ENCODE measurements around the gene CD46.

Gene CD46

DNA sequence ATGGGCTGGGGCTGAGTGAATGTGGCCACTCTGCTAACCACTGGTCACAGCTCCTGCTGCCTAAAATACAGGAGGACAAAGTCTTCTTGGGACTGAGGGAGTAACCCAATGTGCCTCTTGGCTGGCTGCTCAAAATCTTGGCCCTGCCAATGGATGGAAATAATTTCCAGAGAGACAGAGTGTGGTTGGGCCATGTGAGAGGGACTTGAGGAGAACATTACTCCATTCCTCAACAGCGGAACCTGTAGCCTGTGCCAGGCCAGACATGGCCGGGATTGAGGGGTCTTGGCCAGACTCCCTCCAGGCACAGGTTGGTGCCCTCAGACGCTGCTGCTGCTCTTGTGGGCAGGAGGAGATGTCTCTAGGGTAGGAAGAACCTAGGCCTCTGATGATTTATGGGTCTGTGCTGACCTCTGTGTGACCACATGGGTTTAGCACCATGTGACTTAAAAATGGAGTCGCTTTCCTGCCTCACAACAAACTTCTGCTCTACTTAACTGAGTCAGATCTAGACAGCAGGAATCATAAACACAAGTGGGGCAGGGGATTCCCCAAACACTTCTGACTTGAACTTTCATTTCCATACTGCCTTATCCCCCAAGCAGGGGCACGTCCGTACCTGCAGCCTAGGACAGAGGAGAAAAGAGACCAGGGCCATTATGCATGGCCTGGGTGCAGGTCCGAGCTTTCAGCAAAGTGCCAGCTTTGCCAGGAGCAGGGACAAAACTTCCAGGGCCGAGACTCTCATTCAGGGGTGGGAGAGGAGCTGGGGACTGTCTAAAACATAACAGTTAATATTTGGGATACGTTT lies 79.9 kb downstream of the CD46 start:
- DNase-seq, result no peak

DNA sequence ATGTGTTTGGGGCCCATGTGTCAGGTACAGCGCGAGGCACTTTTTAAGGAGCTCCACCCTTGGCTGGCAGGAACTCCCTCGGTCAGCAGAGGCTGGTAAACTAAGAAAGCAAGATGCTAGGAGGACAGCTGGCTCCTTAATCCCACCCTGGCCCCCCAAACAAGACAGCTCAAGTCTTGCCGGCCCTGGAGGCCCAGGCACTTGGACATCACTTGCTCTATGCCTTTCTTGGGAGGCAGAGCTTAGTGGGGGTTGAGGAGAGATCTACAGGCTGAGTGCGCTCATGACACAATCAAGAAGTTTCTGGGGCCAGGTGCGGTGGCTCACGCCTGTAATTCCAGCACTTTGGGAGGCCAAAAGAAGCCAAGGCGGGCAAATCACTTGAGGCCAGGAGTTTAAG lies 80.9 kb downstream of the CD46 start:
- no peak for DNase-seq

DNA sequence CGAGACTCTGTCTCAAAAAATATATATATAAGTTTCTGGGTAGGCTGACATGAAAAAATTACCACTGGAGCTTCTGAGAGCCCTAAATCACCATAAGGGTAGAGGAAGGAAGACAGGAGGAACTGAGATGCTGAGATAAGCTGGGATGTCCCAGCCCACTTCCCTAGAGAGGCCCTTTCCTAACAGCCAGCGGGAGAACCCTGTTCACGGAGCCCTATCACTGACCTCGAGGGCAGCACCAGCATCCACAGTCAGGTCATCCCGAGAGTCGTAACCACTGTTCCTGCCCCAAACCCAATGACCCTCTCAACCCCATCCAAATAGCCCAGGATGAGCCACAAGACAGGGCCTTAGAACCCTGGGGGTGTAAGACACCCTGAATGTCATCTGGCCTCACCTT lies 81.5 kb downstream of the CD46 start:
- no peak for DNase-seq

GRCh38 chr1:207833956-207834660 lies 82.3 kb downstream of the CD46 start:
- DNase-seq, result no peak

GRCh38 chr1:207835958-207836357 lies 84.1 kb downstream of the CD46 start:
- no peak for DNase-seq

DNA sequence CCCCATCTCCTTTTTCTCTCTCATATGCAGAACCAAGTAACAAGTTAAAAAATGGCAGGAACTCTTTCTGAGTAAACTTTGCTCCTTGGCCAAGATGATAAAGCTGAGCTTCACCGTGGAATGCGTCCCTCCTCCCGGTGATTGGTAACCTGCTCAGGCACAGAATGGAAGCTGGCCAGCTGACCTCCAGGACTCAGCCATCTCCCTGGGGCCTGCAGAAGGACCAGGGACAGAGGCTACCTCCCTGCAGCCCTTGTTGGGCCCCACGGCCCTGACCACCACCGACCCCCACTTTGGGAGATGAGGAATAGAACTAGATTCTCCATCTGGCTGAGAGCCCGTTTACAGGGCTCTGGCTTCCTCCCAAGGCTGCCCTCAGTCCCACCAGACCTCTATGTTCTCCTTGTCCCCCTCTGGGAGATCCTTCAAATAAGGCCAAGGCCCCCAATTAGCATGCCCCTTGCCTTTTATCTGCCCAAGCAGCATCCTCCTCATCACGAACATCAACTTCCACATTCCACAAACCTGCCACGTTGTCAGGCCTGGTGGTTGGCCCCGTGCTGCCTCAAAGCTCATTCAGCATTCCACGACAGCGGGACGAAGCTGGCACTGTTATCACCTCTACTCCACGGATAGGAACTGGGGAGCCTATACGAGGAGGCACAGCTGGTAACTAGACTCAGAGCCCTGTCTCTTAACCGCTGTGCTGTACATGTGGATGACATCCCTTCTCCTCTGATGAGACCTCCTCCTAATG lies 84.9 kb downstream of the CD46 start:
- no peak for DNase-seq

- no peak for DNase-seq
Measured at GRCh38 chr1:207837673-207838072, 85.8 kb downstream of the CD46 start.

GRCh38 chr1:207838156-207839082 lies 86.6 kb downstream of the CD46 start:
- DNase-seq, result no peak

- DNase-seq, result no peak
Measured at GRCh38 chr1:207839083-207839413, 87.2 kb downstream of the CD46 start.

DNA sequence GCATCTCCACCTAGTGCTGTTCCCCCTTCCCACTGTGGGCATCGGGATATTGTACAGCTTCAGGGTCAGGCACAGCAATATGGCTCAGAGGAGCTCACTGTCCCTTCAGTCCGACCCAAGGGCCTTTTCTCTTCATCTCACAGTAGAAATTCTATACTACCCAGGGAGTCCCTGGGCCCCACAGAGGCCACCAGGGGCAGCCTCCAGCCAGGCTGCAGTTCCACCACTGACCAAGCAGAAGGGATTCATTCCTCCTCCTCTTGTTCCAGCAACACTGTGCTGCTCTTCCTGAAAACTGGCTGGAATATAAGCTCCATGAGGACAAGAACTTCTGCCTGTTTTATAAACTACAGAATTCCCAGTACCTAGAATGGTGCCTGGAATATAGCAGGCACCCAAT lies 88.5 kb downstream of the CD46 start:
- DNase-seq, result no peak

DNA sequence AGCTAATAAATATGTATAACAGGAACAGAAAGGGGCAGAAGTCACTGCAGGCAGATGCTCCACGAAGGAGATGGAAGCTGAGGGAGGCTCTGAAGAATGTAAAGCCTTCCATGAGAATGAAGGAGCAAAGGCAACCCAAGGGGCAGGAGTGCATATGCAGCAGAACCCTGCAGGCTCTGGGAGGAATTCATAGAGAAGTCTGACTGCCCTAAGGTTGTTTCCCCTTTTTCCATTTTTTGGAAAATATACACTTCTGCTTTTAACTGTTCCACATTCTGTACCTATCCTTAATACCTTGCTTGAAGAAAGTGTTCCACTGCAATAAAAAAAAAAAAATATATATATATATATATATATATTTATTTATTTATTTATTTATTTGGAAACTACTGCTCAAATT lies 89.4 kb downstream of the CD46 start:
- no peak for DNase-seq

DNA sequence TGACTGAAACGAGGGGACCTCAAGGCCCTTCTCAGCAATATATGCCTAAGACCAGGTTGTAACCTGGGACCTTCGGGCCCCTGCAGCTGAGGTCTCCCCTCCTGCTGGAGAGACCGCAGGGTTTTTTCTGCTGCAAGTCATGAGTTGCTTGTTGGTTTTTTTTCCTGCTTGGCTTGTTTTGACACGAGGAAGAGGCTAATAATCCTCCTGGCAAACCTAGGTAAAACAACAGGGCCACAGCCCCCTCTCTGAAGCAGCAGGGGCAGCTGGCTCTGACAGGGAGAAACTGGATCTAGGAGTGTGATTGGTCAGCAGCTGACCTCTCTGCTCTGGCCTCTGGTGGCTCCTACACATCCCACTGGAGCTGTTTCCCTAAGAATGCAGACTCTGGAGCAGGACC lies 90.0 kb downstream of the CD46 start:
- DNase-seq, result no peak

DNA sequence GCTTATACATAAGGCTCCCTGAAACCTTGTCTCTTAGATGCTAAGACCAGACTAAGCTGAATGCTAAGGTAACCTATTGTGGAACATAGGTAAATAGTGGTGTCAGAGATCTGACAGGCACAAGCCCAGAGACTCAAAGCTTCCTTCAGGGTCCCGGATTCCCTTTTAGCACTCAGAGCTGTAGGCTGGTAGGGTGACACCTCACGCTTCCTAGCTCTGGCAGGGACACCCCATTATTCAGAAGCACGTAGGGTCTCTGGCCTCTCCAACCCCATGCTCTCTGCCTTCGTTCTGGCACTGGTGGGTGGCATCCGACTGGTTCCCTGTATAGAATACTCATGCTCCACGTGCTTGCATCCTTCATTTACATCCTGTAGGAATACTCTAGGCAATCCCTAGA lies 90.7 kb downstream of the CD46 start:
- no peak for DNase-seq

DNA sequence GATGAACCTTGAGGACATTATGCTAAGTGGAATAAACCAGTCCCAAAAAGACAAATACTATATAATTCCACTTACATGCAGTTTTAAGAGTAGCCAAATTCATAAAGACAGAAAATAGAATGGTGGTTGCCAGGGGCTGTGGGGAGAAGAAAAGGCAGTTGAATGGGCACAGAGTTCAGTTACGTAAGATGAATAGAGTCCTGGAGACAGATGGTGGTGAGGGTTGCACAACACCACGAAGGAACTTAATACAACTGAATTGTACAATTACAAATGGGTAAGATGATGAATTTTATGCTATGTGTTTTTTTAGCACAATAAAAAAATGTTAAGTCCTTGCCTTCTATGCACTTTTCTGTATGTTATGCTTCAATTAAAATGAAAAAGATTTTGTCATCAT lies 92.5 kb downstream of the CD46 start:
- no peak for DNase-seq

All from activated gamma-delta T cell treated with Interleukin-2 at 50 U/mL for 16 hours (primary cell).